Vagina (tissue), 2 donors: ENCODE data around the gene DCUN1D4.
A peak's percentile ranks its signal among the peaks of the same experiment; 100 is the strongest.

ENCODE experiments used
- CTCF ChIP-seq, 3 experiments: fragments of 450-650 bp in 2 of 3; fragments of 200-600 bp in 1 of 3; sonication (generic) in 1 of 3; IDR thresholded peaks; one replicate each; pipeline ENCODE4 v1.5.1; 2017 to 2019; ENCODE audit warnings: antibody characterized with exemption in 3 of 3, mild to moderate bottlenecking in 2 of 3, moderate library complexity in 2 of 3
- POLR2A ChIP-seq, 2 donors: fragments of 450-650 bp; IDR thresholded peaks; one replicate each; pipeline ENCODE4 v1.6.1; 2017; ENCODE audit warnings: antibody characterized with exemption in 2 of 2, mild to moderate bottlenecking in 2 of 2, moderate library complexity in 2 of 2

- peak in 2 of 3 experiments; percentile 46 to 53 for TF ChIP-seq CTCF (IDR thresholded peaks at IDR 0.05)
- TF ChIP-seq POLR2A (IDR thresholded peaks at IDR 0.05), result no peak
These were observed 11.8 kb upstream of the DCUN1D4 start for GRCh38 chr4:51831133-51831532.
